ENCODE results near the gene CER1.
"Not testable (repeated sequence)": the region's sequence is repeated elsewhere in the genome, so short reads cannot be mapped to it uniquely, and the experiment has no call there.

The CER1 gene

DNA sequence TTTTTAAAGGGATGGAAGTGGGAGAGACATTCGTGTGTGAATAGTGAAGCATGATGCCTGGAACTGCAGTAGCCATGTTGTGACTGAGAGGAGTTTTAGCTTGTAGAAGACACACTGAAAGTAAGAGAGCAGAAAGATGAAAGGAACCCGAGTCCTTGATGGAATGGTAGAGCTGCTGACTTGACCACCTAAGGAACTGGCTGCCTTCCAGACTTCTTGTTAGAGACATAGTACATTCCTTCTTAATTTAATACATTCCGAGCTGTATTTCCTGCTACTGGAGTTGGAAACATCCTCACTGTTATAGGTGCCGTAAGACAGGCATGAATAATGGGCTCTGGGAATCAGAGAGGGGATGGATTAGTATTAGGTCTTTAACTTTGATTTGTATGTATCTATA, 7.4 kb downstream of the CER1 start:
- DNase-seq (ENCODE audit: low spot score) = no peak

DNA sequence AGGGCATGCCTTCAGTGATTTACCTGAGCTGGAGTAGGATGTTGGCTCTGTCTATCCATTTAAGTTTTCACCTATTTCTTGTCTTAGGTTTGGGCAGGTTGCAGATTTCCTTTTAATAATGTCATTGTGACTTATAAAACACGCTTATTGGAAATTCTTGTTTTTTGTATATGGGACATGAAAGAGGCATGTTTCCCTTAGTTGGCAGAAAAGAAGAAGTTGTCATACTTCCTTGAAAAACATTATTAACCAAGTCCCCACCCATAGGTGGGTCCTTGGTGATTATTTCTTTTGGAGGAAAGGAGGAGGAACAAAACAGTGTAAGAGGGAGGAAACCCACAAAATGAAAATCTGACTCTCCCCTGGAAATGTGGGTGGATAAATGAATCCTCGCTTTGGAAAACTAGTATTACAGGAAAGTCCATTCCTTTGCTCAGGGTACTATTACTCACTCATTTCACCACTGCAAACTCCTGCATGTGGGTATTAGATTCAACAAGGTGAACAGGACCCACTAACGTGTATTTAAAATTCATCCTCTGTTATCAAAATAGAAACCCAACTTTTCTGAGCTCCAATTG, 9.3 kb downstream of the CER1 start:
- no peak for DNase-seq (ENCODE audit: low spot score)

DNA sequence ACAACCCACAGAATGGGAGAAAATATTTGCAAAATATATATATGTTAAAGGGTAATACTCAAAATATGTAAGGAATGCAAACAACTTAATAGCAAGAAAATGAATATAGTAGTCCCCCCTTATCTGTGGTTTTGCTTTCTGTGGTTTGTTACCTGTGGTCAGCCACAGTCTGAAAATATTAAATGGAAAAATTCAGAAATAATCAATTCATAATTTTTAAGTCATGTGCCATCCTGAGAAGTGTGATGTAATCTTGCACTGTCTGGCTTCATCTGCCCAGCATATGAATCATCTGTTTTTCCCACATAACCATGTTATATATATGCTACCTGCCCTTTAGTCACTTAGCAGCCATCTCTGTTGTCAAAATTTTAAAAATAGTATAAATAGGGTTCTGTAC, 11.7 kb downstream of the CER1 start:
- DNase-seq (ENCODE audit: low spot score) = no peak

DNA sequence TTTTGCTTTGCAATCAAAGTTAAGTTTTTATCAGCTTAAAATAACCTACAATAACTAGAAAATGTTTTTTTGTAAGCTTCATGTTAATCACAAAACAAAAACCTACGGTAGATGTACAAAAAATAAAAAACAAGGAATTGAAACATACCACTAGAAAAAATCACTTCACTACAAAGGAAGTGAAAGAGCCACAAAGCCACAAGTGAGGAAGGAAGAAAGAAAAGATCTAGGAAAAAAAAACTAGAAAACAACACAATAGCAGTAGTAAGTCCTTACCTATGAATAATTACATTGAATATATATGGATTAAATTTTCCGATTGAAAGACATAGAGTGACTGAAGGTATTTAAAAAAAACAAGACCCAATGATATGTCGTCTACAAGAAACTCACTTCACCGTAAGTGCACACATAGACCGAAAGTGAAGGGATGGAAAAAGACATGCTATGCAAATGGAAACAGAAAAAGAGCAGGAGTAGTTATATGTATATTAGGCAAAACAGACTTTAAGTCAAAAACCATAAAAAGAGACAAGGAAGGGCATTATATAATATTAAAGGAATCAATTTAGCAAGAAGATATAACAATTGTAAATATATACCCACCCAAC, 15.9 kb downstream of the CER1 start:
- DNase-seq (ENCODE audit: low spot score) = no peak

DNA sequence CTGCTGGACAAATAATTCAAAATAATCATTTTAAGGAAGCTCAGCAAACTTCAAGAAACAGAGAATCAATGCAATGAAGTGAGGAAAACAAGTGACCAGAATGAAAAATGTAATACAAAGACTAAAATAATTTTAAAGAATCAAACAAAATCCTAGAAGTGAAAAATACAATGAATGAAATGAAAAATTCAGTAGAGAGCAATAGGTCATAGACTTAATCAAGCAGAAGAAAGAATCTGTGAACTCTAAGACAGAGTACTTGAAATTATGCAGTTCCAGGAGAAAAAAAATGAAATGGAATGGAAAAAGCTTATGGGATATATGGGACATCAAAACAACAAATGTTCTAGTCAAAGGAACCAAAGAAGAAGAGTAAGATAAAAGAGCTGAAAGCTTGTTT, 17.5 kb downstream of the CER1 start:
- DNase-seq (ENCODE audit: low spot score) = no peak

GRCh38 chr9:14704281-14704680, 18.3 kb downstream of the CER1 start:
- DNase-seq (ENCODE audit: low spot score) = no peak

DNA sequence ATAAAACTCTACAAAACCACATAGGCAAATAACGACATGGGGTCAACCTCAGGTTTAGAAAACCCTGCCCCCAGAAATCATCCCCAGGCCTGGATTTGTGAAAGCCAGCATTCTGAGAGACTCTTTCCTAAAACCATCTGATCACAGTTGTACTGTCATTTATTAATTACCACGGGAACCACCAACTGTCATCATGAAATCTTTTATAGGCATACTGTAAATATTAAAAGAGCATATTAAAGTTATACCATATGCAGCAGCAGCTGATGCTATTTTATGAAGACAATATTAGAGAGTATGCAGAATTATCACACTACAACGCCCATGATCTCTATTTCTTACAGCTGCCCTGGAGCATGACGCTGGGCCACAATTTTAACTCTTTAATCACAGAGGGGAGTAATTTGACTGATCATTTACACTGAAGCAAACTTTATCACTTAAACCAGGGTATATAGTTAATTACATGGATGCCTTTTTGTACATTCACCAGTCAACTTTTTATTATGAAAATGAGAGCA, 20.3 kb downstream of the CER1 start:
- no peak for DNase-seq (ENCODE audit: low spot score)

- peak; percentile 78 for DNase-seq (ENCODE audit: low spot score)
Observed at GRCh38 chr9:14693251-14693861, 29.2 kb downstream of the CER1 start, which contains the start of gene ZDHHC21. Gene ZDHHC21 (minus strand): TSS chr9:14693432. CDS start chr9:14674340, 19,092 bp downstream.

DNA sequence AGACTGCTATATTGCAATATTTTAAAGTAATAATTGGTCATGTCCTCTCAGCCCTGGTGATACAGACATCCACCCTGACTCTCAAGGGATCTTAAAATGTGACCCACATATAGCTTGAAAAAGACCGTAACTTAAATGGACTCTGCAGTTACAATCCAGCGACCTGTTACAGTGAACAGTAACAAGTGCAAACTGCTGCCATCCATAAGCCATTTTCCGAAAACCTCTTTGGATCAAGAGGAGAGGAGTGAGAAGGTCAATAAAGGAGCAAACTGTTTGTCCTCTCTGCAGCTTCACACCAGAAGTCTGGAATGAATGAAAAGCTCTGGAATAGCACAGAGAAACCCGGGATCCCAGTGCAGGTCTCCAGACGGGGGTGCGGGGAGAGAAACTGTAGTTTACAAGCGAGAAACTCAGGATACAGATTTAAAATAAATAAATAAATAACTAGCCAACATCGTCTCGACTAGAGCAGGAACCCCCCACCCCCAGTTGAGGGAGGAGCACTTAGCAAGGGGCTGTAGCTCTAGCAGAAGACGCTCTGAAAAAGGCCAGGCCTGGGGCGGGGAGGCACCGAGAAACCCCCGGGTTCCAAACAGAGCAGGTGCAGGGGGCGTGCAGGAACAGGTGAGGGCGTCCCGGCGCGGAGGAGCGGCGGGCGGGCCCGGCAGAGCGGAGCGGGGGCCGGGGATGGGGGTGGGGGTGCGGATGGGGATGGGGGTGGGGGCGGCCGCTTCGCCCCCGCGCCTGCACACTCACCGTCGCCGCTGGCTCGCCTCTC, 29.9 kb downstream of the CER1 start:
- no peak for DNase-seq (ENCODE audit: low spot score)

GRCh38 chr9:14690948-14691730, 31.4 kb downstream of the CER1 start:
- DNase-seq (ENCODE audit: low spot score) = no peak

DNA sequence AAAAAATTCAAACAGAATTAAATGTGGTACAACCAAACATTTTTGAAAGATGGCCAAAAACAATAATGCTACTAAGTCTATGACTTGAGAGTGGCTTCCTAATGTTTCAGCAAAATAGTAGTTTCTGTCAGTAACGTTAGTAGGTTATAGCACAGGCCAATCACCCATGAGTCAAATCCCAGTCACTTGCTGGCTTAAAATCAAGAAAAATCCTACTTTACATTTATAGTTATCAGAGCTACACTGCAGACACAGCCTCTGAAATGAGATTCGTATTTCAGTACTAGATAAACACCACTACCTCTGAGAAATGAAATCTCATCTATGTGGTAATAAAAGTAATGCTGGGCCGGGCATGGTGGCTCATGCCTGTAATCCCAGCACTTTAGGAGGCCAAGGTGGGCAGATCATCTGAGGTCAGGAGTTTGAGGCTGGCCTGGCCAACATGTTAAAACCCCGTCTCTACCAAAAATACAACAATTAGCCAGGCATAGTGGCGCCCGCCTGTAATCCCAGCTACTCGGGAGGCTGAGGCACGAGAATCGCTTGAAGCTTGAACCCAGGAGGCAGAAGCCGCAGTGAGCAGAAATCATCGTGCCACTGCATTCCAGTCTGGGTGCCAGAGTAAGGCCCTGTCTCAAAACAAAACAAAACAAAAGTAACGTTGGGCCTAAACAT, 35.4 kb downstream of the CER1 start:
- no peak for DNase-seq (ENCODE audit: low spot score)

GRCh38 chr9:14686168-14686567, 36.4 kb downstream of the CER1 start:
- no peak for DNase-seq (ENCODE audit: low spot score)

DNA sequence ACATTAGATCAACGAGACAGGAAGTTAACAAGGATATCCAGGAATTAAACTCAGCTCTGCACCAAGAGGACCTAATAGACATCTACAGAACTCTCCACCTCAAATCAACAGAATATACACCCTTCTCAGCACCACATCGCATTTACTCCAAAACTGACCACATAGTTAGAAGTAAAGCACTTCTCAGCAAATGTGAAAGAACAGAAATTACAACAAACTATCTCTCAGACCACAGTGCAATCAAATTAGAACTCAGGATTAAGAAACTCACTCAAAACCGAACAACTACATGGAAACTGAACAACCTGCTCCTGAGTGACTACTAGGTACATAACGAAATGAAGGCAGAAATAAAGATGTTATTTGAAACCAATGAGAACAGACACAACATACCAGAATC, 39.9 kb downstream of the CER1 start:
- DNase-seq (ENCODE audit: low spot score) = not testable (repeated sequence)

GRCh38 chr9:14678776-14679175, 43.8 kb downstream of the CER1 start:
- no peak for DNase-seq (ENCODE audit: low spot score)

GRCh38 chr9:14677872-14678271, 44.7 kb downstream of the CER1 start:
- DNase-seq (ENCODE audit: low spot score) = no peak

DNA sequence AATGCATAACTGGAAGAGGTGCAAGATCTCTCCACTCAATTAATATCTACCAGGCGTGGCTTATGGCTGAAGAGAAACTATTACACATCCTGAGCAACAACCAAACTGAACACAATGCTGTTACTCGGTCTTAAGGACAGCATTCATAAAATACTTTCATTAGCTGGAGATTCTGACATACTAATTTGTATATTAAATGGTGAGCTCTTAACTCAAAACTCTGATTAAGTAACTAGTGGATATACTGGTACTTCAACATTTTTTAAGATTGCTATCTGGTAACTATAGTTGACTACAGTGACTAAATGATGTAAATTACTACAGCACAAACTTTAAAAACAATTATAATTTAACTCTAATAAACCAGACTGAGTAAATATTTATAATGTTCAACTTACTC, 45.1 kb downstream of the CER1 start:
- no peak for DNase-seq (ENCODE audit: low spot score)

- no peak for DNase-seq (ENCODE audit: low spot score)
Observed at GRCh38 chr9:14674630-14675029, 47.9 kb downstream of the CER1 start.

DNA sequence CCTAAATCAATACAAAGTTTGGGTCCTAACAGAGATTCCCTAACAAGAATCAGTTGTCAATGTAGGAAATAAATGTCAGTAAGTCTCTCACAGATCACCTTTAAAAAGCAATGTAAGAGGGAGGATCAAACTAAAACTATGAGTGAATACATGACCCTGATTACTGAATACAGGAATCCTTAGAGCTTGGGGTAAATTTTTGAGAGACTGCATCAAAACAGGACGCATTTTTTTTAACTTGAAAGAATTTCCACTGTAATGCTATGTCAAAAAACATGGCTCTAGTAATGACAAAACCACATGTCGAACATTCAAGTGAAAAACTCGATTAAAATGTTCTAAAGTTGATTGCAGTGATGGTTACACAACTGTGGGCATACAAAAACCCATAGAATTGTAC, 51.2 kb downstream of the CER1 start:
- no peak for DNase-seq (ENCODE audit: low spot score)

DNA sequence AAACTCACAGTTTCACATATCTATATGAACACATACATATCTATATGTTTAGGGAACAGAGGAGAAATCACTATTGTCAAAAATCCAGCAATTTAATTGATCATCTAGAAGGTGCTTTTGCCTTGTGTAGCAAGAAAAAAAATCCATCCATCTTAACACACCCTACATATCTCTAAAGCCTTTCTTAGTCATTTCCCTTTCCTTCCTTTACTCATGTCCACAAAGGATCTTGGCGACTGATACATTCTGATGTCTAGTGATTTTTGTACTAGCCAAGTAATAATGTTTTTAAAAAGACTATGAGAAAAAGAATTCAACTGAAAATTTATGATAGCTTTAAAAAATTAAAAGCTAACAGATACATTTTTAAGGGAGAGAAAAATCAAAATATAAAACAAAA, 51.8 kb downstream of the CER1 start:
- no peak for DNase-seq (ENCODE audit: low spot score)
